Activated T-cell treated with anti-CD3 and anti-CD28 coated beads for 4 hours (primary cell): ENCODE measurements around the gene ARAP2.
"Not testable (repeated sequence)": the region's sequence is repeated elsewhere in the genome, so short reads cannot be mapped to it uniquely, and the experiment has no call there.

ENCODE experiments used
- DNase-seq: peaks from one replicate; pipeline ENCODE4 v3.0.0-alpha.2; 2020

ARAP2 gene

DNA sequence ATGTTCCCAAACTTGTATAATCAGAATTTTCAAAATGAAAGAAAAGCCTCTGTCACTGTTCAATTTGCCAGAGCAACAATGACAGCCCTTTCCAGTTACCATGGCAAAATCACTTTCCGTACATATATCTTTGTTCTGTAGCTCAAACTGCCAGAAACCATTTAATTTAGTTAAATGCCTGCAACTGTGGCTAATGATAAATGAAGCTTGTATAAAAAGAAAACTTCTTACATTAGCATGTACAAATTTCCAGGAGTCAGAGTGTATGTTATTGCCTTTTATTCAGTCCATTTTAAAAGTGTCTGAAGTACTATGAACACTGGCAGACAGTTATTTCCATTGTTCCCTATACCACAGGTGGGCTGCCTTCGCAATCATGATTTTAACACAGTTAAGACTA is 30.3 kb downstream of the ARAP2 start:
- DNase-seq = no peak

DNA sequence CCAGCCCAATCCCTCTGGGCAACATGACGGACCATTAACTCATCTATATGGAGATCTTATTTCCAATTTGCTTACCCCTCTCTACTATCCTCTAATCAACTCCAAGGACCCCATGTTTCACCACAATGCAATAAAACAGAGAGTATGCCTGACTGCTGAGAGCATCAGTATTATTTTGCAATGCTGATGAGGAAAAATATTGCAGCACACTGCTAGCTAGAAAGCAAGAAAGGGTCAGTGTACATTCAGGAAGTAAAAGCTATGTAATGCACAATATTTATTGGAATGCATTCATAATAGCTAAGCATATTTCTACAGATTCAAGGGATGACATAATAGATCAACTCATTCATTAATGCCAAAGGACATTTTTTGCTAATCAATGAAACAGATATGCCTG is 33.2 kb downstream of the ARAP2 start:
- DNase-seq = no peak

DNA sequence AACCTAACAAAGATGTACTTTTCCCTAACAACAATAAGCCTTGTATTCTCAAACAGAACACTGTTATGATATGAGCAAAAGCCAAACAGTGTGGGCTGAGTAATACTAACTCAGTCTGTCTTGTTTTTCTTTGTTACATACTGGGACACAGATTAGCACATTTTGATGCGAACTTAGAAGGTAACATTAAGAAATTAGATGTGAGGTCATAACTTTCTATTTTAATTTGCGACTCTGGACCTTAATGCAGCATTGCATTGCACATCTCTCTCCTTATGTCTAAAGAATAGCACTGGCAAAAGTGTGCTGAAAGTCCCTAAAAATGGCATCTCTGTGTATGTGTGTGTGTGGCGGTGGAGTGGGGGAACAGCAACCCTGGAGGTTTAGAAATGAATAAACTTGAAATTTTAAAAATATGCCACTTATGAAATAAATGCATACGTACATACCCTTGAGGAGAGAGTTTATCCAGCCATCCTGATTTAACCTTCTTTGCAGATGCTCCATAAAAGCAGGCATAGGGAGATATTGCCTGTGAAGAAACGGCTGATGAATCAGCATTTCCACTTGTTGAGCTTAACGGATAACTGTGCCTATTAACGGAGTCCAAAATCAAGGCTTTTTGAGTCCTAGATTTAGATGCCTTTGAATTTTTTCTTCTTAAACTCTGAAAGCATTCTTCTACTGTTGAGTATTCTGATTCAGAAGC is 34.2 kb downstream of the ARAP2 start:
- no peak for DNase-seq

DNA sequence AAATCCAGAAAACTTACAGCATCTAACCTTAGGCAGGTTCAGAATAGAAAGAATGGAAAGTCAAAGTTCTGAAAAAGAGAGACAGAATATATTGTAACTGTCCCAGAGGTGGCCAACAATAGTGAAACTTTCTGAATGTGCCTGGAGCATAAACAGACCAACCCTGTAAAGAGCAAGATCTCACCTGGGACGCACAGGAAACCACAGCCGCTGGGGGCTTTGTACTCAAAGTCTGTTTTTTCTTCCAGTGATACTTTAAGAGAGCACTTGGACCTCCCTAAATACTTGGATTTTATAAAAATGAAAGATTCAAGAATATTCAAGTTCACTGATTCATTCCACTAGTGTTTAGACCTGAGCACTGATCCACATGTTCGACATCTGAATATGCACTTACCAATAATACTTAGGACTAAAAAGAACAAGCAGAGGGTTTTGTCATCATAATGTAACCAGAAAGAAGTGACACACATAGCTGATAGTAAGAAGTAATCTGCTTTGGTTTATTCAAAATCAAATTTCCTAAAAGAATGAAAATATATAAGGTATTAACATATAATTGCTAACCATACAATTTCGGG is 35.3 kb downstream of the ARAP2 start:
- DNase-seq = no peak

DNA sequence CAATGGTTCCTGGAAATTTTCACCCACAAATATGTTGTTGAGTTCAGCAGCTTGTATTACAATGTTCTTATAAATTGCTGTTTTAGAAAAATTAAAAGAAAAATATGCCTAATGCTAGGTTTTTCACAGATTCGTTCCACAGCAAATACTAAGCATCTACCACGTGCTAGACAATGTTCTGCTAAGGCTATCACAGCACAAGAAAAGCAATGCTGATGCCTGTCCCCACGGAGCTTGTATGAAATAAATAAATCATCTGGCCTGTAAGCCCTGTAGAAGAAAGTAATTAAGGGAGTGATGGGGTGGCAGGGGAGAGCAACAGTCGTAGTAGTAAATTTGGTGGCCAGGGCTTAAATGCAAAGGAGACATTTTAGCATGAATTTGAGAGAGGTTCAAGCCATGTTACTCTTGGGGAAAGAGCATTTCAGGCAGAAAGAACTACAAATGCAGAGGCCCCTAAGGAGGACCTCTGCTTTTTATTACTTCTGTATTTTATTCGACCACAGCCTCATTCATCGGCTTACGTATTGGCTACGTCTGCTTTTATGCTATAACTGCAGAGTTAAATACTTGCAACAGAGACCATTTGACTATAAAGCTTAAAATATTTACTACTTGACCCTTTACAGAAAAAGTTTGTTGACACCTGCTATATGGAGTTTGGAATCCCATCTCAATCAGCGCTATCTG is 36.3 kb downstream of the ARAP2 start:
- DNase-seq = no peak

DNA sequence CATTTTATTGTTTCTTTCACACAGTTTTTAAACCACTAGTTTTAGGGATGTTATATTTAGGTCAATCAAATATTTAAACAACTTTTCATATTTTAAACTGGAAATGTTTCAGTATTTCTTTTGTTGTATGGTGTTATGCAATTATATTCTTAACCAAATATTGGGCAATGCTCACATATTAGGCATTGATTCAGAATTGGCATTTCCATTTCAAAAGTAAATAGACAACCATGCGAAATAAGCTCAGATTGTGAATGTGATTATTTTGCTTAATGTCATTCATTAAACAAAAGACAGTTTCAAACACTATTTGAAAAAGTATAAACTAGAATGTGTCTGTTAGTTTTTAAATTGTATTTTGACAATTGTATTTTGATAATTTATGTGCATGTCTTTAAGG is 36.9 kb downstream of the ARAP2 start:
- no peak for DNase-seq

DNA sequence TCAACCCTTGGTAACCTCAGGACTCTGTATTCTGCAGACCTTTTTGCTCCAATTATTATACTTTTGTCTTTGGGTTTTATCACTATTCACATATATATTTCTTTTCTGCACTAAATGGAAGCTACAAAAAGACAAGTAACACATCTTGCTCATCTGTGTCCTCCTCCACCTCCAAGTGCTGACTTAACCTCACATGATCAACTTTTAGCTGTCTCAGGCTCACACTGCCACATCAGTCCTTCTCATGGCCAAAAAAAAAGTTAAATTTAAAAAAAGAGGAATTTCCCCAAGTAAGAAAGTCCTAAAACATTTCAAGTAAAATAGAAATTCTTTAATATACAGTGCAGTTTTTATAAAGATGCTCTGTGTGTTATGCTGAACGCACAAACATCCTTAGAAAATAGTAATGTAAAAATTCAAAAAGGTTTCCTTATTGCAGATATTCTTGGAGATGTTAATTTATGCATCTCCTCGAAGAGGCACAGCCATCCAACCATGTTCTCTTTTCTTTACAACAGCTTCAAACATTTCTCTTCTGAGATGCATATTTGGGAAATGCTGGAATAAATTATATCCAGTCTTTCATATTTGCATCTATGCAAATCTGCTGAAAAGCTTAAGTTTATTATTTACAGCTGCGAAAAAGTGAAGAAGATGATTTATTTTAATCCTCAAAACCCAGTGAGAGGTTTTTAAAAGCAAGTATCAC is 37.6 kb downstream of the ARAP2 start:
- no peak for DNase-seq

DNA sequence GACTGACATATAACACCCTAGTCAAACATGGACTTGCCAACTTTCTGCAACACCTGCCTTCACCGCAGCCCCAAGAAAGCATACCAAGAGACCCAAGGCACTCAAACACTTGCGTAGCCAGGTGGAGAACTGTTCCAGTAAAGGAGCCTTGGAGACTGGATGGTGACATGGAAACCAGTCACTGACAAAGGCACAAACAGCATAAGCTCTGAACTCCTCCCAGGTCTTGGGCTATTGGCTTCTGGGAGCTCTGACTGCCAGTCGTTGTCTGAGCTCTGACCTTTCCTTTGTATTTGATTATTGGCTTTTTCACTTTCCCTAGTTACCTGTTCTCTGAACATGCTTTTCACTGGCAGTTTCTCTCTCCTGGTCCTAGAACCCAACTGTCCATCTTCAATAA is 38.3 kb downstream of the ARAP2 start:
- no peak for DNase-seq

DNA sequence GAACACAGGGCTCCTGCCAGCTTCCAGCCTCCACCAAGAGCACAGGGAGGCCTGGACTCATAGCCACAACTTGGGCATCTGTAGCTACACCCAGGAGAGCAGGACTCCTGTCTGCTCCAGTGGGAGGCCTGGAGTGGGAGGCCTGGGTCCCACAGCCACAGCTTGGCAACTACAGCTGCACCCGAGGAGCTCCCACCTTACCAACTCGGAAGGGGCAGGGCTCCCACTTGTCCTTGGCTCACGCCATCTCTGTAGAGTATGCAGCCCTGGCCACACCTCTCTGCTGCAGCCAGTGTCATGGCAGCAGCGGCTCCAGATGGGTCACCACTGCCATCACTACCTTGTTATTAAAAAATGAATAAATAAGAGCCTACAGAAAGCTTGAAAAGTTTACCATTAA is 45.5 kb downstream of the ARAP2 start:
- no peak for DNase-seq

DNA sequence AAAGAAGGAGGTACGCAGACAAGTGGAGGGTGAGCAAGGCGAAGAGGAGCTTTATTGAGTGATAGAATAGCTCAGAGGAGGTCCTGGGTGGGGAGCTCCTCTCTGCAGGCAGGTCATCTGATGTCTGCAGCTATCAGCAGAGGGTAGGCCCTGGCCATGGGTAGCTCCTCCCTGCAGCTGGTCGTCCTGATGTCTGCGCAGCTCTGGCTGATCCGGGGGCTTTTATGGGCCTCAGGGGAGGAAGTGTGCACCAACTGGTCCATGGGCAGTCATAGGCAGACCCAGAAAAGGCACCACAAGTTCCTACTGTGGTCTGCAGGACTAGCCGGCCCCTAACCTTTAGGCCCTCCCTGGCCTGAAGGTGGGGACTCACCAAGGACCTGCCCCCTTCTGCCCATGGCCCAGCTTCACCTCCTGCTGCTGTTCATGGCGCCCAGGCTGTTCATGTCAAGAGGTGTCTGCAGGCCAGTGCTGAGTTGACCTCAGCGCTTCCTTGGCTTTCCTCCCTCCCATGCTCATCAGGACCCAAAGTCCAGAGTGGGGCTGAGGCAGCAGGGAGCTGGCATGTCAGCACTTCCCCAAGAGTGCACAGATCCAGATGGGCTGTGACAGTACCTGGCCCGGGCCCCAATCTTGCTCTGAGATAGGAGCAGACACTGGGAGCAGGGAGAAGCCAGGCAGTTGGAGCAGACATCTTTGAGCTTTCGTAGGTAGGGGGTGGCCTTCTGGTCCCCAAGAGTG is 46.1 kb downstream of the ARAP2 start:
- DNase-seq = no peak

DNA sequence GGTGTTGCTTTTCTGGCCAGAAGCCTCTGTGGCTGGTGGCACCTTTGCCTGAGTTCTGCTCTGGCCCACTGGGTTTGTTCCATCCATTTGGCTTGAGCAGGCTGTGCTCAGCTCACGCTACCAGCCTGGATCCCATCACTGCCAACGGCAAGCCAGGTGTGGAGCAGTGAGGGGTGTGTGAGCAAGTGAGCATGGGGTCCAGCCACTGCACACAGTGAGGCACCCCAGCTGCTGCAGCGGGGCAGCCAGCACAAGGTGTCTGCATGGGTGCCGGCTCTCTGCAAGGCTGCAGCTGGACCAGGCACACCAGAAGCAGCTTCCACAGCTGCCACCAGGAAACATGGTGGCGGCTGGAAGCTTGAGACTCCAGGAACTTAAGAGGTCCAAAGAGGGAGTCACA is 46.8 kb downstream of the ARAP2 start:
- no peak for DNase-seq

DNA sequence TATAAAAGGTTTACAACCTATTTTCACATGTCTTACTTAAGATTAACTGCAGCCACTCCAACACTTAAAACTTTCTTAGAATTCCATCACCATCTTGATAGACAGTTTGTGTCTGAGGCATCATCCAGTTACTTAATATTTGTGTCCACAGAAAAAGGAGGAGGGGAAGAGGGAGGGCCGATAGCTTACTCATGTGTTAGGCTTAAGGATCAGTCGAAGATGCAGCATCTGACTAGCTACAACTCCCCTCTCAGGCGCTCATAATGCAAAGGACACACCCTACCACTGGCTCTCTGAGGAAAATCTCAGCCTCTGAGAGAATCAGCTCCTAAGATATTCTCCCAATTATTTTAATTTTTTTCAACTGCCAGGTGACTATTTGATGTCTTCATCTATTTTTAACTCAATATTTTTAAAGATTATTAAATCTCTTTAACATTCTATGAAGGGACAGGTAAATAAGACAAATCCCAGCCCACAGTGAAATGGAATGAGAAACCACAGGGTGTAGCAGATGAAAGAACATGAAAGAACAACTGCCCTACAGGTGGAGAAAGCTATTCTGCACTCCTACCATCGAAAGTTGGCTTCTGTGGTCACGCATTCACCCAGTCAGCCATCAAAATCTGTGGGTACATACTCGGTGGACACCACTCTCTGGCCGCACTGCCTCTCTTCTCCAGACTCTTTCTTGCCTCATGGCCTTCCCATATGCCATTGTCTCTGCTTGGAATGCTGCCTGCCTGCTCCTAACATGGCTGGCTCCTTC is 48.0 kb downstream of the ARAP2 start:
- DNase-seq = no peak

DNA sequence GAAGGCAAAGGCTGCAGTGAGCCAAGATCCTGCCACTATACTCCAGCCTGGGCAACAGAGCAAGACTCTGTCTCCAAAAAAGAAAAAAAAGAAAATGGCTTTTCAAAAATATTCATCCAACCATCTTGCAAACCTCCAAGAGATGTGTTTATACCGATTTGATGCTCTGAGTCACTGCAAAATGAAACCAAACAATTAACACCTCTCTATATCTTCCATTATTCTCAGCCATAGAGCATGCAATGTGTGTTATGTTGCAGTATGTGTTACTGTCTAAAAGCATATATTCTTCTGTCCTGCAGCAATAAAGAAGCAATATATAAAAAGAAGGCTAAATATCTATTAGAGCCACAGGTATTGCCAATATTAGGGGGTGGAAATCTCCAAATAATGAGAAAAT is 51.4 kb downstream of the ARAP2 start:
- DNase-seq = no peak

DNA sequence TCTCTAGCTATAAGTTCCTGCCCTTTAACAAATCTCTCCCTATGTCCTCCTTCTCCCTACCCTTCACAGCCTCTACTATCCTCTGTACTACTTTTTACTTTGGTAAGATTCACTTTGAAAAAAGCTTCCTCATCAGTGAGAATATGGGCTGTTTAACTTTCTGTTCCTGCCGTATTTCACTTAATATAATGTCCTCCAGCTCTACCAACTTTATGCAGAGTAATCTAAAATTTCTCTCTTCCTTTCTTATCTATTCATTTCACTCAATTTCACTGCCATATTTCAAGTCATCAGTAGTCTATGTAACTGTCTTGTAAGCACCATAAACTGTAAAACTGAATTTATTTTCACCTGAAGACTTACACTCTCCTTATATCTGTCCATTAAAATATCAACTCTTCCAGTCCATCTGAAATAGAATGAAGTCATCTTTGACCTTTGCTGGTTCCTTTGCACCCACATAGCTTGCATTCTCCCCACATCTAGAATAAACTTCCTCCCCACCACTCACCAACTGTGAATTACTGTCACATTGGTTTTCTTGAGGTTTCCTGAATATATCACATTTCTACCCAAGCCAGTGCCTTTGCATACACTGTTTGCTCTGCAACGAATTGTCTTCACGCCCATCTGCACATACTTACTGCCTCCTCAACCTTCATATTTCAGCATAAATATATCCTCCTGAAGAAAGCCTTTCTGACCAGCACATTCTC is 54.6 kb downstream of the ARAP2 start:
- DNase-seq = no peak

DNA sequence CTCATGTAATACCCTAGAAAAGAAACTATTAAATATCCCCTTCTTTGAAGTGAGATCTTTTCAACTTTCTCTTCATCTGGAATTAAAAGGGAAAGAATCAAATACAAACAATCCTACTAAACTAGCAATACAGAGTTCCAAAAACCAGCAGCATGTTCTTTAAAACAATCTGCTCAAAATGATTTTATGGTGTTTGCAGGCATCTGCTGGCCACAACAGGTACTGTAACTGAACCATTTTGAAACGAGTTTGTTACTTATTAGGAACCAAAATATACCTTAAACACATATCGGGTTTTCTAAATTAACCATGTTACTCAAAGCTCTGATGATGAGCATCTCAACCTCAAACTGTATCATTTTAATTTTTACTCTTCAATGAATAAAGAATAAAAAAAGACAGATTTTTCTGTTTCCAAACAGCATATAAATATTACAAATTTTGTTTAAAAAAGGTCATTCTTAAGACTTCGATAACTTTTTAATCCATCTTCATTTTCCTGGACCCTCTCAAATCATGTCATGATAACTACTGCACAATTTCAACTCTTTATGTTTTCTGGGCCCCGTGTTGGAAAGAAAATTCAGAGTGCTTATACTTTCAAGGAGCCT is 56.5 kb downstream of the ARAP2 start:
- DNase-seq = no peak

DNA sequence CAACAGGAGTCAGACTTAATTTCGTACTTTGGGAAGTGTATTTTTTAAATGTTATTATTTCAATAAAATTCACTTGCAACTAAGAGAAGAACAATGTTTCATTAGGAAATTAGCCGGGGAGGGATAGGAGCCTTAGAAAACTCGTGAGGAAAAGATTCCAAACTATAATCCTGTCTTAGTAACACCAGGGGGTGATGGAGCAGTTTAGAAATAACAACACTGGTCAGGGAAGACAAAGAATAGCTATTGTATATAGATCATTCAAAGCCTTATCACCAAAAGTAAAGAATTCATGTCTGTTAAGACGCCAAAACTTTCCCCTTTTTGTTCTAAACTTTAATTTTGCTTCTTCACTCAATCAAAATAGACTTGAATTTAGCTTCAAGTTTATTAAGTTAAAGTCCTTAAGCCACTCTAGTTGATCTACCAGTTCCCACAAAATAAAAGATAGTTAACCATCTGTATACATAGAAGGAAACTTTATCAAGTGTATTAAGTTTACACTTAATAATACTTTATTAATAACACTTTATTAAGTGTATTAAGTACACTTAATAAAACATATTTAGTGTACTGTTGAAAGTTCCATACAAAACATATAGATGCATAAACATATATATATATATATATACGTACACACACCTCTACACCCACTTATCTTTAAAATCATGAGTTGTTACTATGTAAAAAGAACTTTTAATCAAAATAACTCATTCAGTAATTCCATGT is 60.5 kb downstream of the ARAP2 start:
- no peak for DNase-seq

DNA sequence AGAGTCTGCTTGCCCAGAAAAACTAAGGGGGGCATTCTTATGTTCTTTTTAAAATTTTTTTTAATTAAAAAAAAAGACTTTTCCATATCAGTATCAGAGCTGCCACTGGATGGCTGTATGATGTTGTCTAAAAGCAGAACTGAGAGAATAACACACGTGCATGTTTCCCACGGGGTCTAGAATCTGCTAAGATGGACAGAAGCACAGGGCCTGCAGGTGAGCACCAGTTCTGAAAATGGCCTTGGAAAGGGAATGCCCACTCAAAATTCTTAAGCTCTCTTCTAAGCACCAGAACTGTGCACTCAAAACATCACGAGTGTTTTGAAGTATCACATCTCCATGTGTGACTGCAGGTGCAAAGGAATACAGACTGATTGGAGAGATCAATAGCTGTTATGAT is 61.1 kb downstream of the ARAP2 start:
- DNase-seq = no peak

DNA sequence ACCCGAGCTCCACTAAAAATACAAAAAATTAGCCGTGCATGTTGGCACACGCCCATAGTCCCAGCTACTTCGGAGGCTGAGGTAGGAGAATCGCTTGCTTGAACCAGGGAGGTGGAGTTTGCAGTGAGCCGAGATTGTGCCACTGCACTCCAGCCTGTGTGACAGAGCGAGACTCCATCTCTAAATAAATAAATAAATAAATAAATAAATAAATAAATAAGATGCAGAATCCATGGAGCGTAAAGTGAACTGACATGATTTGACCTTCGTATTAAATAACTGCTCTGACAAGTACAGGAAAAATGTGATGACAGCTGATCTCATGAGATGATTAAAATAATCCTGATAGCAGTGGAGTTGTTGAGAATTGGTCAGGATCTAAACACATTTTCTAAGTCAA is 62.0 kb downstream of the ARAP2 start:
- not testable (repeated sequence) for DNase-seq

DNA sequence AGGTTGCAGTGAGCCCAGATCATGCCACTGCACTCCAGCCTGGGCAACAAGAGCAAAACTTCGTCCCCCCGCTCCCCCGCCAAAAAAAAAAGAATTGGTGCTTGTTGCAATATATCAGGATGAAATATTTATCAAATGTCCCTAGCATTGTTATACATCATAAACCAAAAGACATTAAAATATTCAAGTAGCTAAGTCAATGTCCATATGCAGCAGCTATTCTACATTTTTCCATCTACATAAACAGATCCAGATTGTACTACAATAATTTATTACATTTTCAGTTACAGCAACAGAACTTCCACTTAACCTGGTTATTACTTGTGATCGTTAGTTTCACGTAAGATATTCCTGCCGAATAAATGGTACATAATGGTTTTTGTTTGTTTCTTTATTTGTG is 64.1 kb downstream of the ARAP2 start:
- DNase-seq = no peak

DNA sequence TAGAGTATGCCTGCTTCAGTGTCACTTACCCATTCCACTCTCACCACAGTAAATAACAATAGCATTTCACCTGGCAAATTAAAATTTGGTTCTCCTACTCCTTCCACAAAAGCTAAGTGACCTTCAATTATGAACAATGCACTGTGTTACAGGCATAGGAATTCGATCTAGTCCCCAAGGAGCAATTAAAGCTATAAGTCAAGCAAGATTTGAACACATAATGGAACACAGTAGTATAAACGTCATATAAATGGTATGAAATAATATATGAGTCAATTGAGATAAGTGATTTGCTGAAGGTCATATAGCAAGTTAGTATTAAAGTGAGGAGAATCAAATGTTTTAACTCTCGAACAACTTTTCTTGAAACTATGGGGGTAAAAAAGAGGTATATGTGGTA is 65.8 kb downstream of the ARAP2 start:
- DNase-seq = no peak

DNA sequence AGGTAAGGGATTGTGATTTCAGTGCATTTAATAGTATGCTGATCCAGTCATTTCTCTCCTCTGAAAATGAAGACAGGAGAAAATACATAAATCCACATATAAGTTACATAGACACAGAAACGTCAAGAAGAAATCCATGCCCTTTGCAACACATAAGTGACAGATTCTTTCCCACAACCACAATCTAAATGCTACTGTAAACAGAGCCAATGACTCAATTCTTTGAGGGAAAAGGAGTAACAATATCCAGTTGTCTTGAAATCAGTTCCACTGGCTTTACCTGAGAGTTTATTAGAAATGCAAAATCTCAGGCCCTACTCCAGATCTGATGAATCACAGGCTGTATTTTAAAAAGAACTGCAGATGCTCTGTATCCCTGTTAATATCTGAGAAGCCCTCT is 66.4 kb downstream of the ARAP2 start:
- DNase-seq = no peak
